GM19043 (cell line): ENCODE results near the gene SPTSSA.
"Not testable (repeated sequence)": the region's sequence is repeated elsewhere in the genome, so short reads cannot be mapped to it uniquely, and the experiment has no call there.

ENCODE experiments used
- ATAC-seq: cut with Tn5 transposase; IDR thresholded peaks from one replicate; pipeline ENCODE4 v1.9.1; 2021; ENCODE audit warnings: low read depth; ENCODE audit not compliant: unreplicated experiment

SPTSSA gene

DNA sequence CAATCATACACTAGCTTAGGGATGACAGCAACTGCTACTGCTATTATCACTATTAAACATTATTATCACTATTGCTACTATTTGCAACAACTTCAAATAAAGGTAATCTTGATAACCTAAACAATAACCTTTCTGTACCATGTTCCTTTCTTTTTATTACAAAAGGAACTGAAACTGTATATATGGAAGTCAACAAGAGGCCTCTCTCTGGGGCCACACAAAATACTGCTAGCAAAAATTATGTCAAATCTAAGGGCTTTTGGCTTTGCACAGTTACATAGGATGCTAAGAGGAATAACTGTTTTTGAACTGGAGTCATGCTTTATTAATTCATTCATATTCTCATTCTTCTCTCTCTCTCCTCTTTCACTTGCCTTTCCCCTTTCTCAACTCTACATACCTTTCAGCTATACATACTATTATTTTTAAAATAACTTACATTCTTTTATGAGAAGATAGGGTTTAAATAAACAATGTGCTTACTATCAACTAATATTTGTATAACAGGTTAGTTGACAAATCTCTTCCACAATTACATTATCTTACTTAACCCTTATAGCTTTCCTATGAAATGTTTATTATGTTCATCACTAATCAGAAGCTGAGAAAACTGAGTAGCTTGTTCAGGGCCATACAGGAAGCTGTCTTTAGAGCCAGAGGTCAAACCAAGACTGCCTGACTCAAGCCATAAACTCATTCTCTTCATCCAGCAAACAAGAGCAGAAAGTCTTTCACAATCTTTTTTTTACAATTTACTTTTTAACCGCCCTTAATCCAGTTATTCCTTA lies 25.7 kb downstream of the SPTSSA start:
- no peak for ATAC-seq

GRCh38 chr14:34433957-34434356 lies 28.1 kb downstream of the SPTSSA start:
- no peak for ATAC-seq

DNA sequence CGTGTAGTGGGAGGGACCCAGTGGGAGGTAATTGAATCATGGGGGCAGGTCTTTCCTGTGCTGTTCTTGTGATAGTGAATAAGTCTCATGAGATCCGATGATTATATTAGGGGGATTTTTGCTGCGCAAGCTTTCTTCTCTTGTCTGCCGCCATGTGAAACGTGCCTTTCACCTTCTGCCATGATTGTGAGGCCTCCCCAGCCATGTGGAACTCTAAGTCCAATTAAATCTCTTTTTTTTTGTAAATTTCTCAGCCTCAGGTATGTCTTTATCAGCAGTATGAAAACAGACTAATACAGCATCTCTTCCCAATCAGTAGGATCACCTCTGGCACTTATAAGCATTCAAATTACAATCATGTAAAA lies 34.0 kb downstream of the SPTSSA start:
- not testable (repeated sequence) for ATAC-seq

GRCh38 chr14:34426313-34427295 lies 35.4 kb downstream of the SPTSSA start:
- no peak for ATAC-seq

DNA sequence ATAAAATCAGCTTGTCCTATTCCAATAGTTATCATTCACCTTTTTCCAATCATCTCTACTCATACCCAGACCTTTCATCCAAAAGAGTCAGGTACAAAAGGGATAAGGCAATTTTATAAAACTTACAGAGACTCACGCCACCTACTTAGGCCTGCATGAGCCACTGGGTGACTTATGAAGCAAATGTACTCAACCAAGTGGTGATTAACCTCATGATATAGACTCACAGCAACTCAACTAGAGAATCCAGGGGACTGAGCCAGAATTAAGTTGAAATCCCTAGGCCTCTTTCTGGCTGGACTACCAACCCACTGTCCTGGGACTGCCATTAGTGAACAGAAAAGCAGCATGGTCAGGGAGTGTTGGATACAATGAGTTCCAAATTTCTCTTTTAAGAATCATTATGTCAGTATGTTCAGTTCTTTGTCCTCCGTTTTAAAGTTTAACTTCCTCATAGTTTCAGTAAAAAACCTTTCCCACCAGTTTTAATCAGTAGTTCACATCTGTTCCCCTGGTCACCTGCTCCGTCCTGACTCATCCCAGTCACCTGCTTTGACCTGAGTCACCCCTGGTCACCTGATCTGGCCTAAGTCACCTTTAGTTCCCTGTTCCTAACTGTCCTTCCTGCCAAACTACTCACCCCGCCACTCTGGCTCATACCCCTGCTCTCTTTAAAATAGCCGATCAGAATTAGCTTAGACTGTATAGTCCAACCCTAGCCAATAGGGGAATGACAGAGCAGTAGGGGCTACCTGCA lies 36.8 kb downstream of the SPTSSA start:
- ATAC-seq: no peak

DNA sequence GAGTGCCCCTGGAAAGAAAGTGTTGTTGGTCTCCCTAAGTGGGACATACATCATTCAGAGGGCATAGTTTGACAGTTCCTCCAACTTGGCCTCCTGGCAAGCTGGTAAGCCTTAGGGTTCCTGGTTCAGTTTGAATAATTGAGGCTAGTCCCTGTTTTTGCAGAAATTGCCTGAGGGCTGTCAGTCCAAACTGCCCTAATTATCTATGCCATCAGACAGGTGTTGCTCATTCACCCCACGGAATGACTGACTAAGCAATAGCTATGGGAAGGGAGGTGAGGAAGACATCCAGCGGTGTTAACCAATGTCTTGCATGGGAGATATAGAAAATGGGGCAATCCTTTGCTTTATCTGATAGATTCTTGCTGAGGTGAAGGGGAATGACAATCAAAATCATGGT lies 37.6 kb downstream of the SPTSSA start:
- ATAC-seq: no peak

DNA sequence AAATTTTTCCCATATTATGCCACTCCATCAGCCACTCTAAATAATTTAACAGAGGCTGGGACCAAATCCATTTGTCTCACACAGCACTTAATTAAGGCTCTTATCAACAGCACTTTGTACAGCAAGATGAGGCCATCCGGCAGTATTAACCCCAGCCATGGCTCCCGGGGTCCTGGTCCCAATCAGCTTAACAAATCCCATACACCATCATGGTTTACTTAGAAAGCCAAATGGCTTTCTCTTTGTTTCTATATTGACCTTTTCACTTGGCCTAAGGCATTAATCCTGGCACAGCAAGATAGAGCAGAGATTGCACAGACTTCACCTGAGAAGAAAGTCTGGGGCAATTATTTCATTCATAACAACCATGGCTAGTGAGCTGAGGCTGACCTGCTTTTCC lies 38.6 kb downstream of the SPTSSA start:
- ATAC-seq: no peak

GRCh38 chr14:34420547-34421150 lies 41.4 kb downstream of the SPTSSA start:
- no peak for ATAC-seq

GRCh38 chr14:34409721-34410120 lies 52.3 kb downstream of the SPTSSA start:
- ATAC-seq: no peak

- no peak for ATAC-seq
Measured at GRCh38 chr14:34407951-34408350, 54.1 kb downstream of the SPTSSA start.

DNA sequence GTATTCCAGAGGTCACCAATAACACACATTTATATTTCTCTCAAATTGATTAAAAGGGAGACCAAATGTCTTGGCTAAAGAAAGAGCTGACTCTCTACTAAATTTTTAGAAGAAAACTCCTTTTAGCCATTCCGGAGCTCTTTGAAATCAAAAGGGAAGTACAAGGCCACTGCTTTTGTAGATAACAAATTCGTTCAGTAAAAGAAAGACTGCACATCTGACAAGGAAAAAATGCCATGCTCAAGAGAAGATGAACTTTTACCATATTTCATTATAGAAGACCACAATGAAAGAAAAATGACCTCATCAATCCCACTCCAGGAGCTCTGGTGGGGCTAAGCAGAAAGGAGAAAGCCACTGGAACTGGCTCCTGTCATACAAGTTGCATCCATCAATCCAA lies 57.6 kb downstream of the SPTSSA start:
- ATAC-seq: no peak

GRCh38 chr14:34403646-34404045 lies 58.4 kb downstream of the SPTSSA start:
- ATAC-seq: no peak

DNA sequence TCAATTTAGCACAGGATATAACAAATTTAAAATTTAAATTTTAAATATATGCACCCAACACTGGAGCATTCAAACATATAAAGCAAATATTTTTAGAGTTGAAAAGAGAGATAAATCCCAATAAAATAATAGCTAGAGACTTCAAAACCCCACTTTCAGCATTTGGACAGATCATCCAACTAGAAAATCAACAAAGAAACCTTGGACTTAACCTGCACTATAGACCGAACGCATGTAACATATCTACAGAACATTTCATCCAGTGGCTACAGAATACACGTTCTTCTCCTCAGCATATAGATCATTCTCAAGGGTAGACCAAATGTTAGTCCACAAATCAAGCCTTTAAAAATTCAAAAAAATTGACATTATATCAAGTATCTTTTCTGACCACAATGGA lies 64.0 kb downstream of the SPTSSA start:
- ATAC-seq: no peak

DNA sequence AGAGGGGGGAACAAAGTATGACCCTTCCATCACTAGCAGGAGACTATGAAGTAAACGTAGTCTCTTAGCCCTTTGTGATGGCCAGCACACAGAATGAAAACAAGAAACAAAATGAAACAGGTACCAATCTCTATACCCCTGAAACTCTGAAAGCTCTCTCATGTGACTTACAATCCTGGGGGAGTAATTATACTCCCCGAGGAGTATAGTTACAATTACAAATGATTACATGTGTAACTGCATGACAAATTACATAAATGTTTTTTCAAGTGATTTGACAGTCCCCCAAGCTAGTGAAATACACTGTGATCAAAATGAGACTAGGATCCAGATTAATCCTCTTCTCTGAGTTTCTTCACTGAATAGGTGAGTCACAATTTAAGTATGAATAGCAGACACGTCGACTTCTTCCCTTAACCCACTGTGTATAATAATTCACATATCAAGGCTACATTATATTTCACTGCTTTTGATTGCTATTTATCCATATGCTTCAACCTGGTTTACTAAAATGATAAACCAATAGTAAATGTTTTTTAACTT lies 74.0 kb downstream of the SPTSSA start:
- no peak for ATAC-seq

- ATAC-seq: no peak
Measured at GRCh38 chr14:34386865-34387485, 75.1 kb downstream of the SPTSSA start.

DNA sequence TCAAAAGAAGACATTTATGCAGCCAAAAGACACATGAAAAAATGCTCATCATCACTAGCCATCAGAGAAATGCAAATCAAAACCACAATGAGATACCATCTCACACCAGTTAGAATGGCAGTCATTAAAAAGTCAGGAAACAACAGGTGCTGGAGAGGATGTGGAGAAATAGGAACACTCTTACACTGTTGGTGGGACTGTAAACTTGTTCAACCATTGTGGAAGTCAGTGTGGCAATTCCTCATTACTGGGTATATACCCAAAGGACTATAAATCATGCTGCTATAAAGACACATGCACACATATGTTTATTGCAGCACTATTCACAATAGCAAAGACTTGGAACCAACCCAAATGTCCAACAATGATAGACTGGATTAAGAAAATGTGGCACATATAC lies 76.2 kb downstream of the SPTSSA start:
- not testable (repeated sequence) for ATAC-seq

DNA sequence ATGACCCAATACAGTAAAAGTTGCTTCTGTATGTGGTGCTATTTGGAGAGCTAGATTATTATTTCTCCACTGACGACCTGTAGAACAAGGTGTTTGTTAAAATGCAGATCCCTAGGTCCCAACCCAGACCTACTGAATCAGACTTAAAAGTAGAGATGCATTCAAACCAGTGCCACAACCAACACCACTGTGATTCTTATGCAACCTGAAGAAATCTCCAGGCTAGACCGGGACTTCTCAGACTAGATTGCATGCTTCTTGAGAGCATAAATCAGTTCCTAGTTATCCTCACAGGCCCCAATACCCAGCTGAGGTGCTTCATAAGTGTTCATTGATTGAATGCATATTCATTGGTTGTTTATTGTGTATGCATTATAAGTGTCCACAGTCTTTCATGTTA lies 78.2 kb downstream of the SPTSSA start:
- ATAC-seq: no peak
